Measurements from ENCODE around the gene MT1A.

MT1A gene

GRCh38 chr16:56681939-56682702 lies 43.7 kb downstream of the MT1A start, which contains the start of gene MT1X:
Gene MT1X (plus strand): TSS chr16:56682470. CDS start chr16:56682541, 71 bp downstream.
- DNase-seq: peak; percentile 60 to 97 (median 82)

GRCh38 chr16:56682703-56683397 lies 44.4 kb downstream of the MT1A start:
- DNase-seq: peak in 1 of 5 experiments; percentile 25

- no peak for DNase-seq
Measured at GRCh38 chr16:56683424-56684172, 45.1 kb downstream of the MT1A start.

GRCh38 chr16:56684256-56684925 lies 45.9 kb downstream of the MT1A start:
- DNase-seq: no peak

- no peak for DNase-seq
Measured at GRCh38 chr16:56684926-56685590, 46.6 kb downstream of the MT1A start.

- DNase-seq: no peak
Measured at GRCh38 chr16:56686758-56687157, 48.3 kb downstream of the MT1A start.

- DNase-seq: no peak
Measured at GRCh38 chr16:56688762-56689161, 50.3 kb downstream of the MT1A start.

- DNase-seq: no peak
Measured at GRCh38 chr16:56689171-56689570, 50.7 kb downstream of the MT1A start.

Measured in T-helper 2 cell (primary cell).